ENCODE data around the gene CLEC18C. TPM values are rescaled to one million over a fixed set of nuclear protein-coding genes. Genes with fewer than 3 reads are reported as not detected.

CLEC18C gene
- polyA plus RNA-seq, 2 of the 4 experiments (the other 2 are of a cell fraction) = 0.15 to 0.16 TPM

GRCh38 chr16:70161350-70161749 lies 12.2 kb upstream of the CLEC18C start:
- H3K9me3 ChIP-seq = no peaks in the 10 kb centered on the region
- 92% methylated on average over 6 of the region's 6 CpGs for WGBS (ENCODE audit: missing lambda C conversion rate)
- FAIRE-seq (no peak), DNase-seq (ENCODE audit: low read depth in 1 of 2, low spot score in 1 of 2) (peak in 1 of 2 experiments; percentile 5), ATAC-seq (no peak)
- H3K4me1 ChIP-seq = peaks cover 16% of the 10 kb centered on the region
- H3K4me2 ChIP-seq = no peak overlapping the region
- H3K27ac ChIP-seq = no peak overlapping the region; a peak in 1 of 6 replicates
- ChIA-PET CTCF (interaction anchor here (1.5 kb wide), 1 partner anchor 10 kb away, joined by 5 read pairs; no protein-coding TSS in a partner anchor), POLR2A (no interaction called here)
- H3K4me3 ChIP-seq = no peak overlapping the region
- TF ChIP-seq CBX8 (IDR thresholded peaks at IDR 0.05) (no peak), NPAS2 (CRISPR knock-in tag; IDR thresholded peaks at IDR 0.05; ENCODE audit: borderline replicate concordance) (no peak), HOXB13 (CRISPR knock-in tag; IDR thresholded peaks at IDR 0.05; ENCODE audit: low read depth) (no peak), HDAC2 (IDR thresholded peaks at IDR 0.05) (no peak), NR3C1 (IDR thresholded peaks at IDR 0.05) (no peak), EP300 (IDR thresholded peaks at IDR 0.05) (no peak), CHD4 (IDR thresholded peaks at IDR 0.05; ENCODE audit: borderline replicate concordance) (no peak), ZSCAN20 (CRISPR knock-in tag; IDR thresholded peaks at IDR 0.05) (no peak), CTCF (IDR thresholded peaks at IDR 0.05) (no peak)
- TF ChIP-seq, protein P1, sequence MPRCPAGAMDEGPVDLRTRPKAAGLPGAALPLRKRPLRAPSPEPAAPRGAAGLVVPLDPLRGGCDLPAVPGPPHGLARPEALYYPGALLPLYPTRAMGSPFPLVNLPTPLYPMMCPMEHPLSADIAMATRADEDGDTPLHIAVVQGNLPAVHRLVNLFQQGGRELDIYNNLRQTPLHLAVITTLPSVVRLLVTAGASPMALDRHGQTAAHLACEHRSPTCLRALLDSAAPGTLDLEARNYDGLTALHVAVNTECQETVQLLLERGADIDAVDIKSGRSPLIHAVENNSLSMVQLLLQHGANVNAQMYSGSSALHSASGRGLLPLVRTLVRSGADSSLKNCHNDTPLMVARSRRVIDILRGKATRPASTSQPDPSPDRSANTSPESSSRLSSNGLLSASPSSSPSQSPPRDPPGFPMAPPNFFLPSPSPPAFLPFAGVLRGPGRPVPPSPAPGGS (IDR thresholded peaks at IDR 0.05) = no peak
- TF ChIP-seq, protein P2, sequence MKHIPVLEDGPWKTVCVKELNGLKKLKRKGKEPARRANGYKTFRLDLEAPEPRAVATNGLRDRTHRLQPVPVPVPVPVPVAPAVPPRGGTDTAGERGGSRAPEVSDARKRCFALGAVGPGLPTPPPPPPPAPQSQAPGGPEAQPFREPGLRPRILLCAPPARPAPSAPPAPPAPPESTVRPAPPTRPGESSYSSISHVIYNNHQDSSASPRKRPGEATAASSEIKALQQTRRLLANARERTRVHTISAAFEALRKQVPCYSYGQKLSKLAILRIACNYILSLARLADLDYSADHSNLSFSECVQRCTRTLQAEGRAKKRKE (CRISPR knock-in tag; IDR thresholded peaks at IDR 0.05; ENCODE audit: low read depth) = no peak
- TF ChIP-seq, protein P3, sequence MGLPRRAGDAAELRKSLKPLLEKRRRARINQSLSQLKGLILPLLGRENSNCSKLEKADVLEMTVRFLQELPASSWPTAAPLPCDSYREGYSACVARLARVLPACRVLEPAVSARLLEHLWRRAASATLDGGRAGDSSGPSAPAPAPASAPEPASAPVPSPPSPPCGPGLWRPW (IDR thresholded peaks at IDR 0.05) = no peak

DNA sequence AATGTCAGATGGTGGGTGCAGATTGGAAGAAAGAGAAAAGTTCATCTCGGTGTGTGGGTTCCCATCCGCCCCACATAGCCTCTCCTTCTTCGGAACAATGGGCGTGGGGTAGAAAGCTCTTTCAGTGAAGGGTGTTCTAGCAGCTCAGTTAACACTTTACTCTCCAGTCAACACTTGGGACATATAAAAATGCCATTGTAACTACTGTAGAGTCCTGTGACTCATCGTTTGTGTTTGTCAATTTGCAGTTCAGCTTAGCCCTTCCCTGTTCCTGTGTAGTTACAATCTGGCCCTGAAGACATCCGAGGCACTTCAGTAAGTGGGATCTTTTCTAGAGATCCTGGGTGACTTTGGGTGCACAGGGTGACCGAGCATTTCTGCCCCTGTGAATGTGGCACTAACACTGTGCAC lies 11.5 kb upstream of the CLEC18C start:
- FAIRE-seq (peak; percentile 59), DNase-seq (ENCODE audit: low read depth in 1 of 2, low spot score in 1 of 2) (peak; percentile 64 to 66), ATAC-seq (peak; percentile 60 to 67; a peak in 5 of 6 replicates)
- no peaks in the 10 kb centered on the region for H3K9me3 ChIP-seq
- TF ChIP-seq RNF2 (IDR thresholded peaks at IDR 0.05; ENCODE audit: borderline replicate concordance, low read depth) (no peak), ZC3H11A (IDR thresholded peaks at IDR 0.05) (0 out of 2 replicates have a peak, but pooled peaks have one; percentile 9), FOSL2 (IDR thresholded peaks at IDR 0.05) (0 out of 2 replicates have a peak, but pooled peaks have one; percentile 15), FOSL2 (CRISPR knock-in tag; IDR thresholded peaks at IDR 0.05) (peak; percentile 83)
- peak overlapping the region; percentile 21 to 30; a peak in 2 of 6 replicates for H3K27ac ChIP-seq
- CTCF ChIA-PET = interaction anchor here (0.6 to 1.9 kb wide), 5 partner anchors 7 to 1551 kb away, joined by 3 to 6 read pairs (median 3); no protein-coding TSS in a partner anchor
- no peak overlapping the region for H3K4me3 ChIP-seq
- 21% methylated on average over 7 of the region's 7 CpGs for WGBS (ENCODE audit: missing lambda C conversion rate)
- H3K4me1 ChIP-seq = peaks cover 16% of the 10 kb centered on the region
- POLR2A ChIA-PET = interaction anchor here (0.8 kb wide), 1 partner anchor 10 kb away, joined by 3 read pairs; no protein-coding TSS in a partner anchor
- peak overlapping the region; percentile 49 for H3K4me2 ChIP-seq

- CTCF ChIA-PET = interaction anchor here (1.9 kb wide), 1 partner anchor 9 kb away, joined by 6 read pairs; no protein-coding TSS in a partner anchor
- H3K4me1 ChIP-seq = peaks cover 16% of the 10 kb centered on the region
- TF ChIP-seq NPAS2 (CRISPR knock-in tag; IDR thresholded peaks at IDR 0.05; ENCODE audit: borderline replicate concordance) (no peak), E2F6 (IDR thresholded peaks at IDR 0.05; ENCODE audit: borderline replicate concordance, low read depth) (no peak), FOXS1 (CRISPR knock-in tag; IDR thresholded peaks at IDR 0.05) (no peak), CTCF (IDR thresholded peaks at IDR 0.05) (no peak), ESRRA (IDR thresholded peaks at IDR 0.05; ENCODE audit: borderline replicate concordance, low read length) (no peak), EHF (CRISPR knock-in tag; IDR thresholded peaks at IDR 0.05) (no peak), JUN (IDR thresholded peaks at IDR 0.05) (no peak), FOSL2 (IDR thresholded peaks at IDR 0.05) (no peak), FOSL2 (CRISPR knock-in tag; IDR thresholded peaks at IDR 0.05) (no peak), CHD2 (IDR thresholded peaks at IDR 0.05; ENCODE audit: low read length, partially characterized antibody) (no peak), HOXA7 (CRISPR knock-in tag; IDR thresholded peaks at IDR 0.05) (no peak), USF2 (IDR thresholded peaks at IDR 0.05) (no peak)
- TF ChIP-seq, protein P4, sequence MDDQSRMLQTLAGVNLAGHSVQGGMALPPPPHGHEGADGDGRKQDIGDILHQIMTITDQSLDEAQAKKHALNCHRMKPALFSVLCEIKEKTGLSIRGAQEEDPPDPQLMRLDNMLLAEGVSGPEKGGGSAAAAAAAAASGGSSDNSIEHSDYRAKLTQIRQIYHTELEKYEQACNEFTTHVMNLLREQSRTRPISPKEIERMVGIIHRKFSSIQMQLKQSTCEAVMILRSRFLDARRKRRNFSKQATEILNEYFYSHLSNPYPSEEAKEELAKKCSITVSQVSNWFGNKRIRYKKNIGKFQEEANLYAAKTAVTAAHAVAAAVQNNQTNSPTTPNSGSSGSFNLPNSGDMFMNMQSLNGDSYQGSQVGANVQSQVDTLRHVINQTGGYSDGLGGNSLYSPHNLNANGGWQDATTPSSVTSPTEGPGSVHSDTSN (IDR thresholded peaks at IDR 0.05) = no peak
Measured at GRCh38 chr16:70163596-70163995, 10.0 kb upstream of the CLEC18C start.

More at GRCh38 chr16:70163596-70163995, 10.0 kb upstream of the CLEC18C start:
- POLR2A ChIA-PET = no interaction called here
- H3K4me2 ChIP-seq = no peak overlapping the region
- H3K27ac ChIP-seq = no peak overlapping the region
- 92% methylated on average over 10 of the region's 10 CpGs for WGBS (ENCODE audit: missing lambda C conversion rate)
- ATAC-seq (no peak), FAIRE-seq (no peak), DNase-seq (ENCODE audit: low read depth in 1 of 2, low spot score in 1 of 2) (no peak)
- H3K9me3 ChIP-seq = no peaks in the 10 kb centered on the region
- no peak overlapping the region for H3K4me3 ChIP-seq
